ENCODE results near the gene LPIN3. TPM values are rescaled to one million over a fixed set of nuclear protein-coding genes. Genes with fewer than 3 reads are reported as not detected.

Gene LPIN3
- total RNA-seq, 4 donors from 2014 or later, result 85.0 to 320 (median 222) TPM

GRCh38 chr20:41327178-41327577 is 13.4 kb upstream of the LPIN3 start:
- no peaks in the 10 kb centered on the region for H3K36me3 ChIP-seq
- no peak for DNase-seq
- H3K27me3 ChIP-seq, result no peaks in the 10 kb centered on the region
- H3K4me1 ChIP-seq, result peaks cover 0 to 5% (median 2%) of the 10 kb centered on the region in 4 donors
- no peaks in the 10 kb centered on the region for H3K9me3 ChIP-seq
- no peak overlapping the region for H3K4me3 ChIP-seq
- TF ChIP-seq POLR2A (IDR thresholded peaks at IDR 0.05) (no peak), CTCF (IDR thresholded peaks at IDR 0.05) (no peak)
- H3K27ac ChIP-seq, result no peak overlapping the region

GRCh38 chr20:41329435-41330342 is 10.9 kb upstream of the LPIN3 start:
- Histone ChIP-seq H3K4me1 (peaks cover 0 to 3% (median 0%) of the 10 kb centered on the region in 4 donors), H3K27me3 (no peaks in the 10 kb centered on the region), H3K4me3 (no peak overlapping the region), H3K9me3 (no peaks in the 10 kb centered on the region), H3K36me3 (no peaks in the 10 kb centered on the region), H3K27ac (peak overlapping the region; percentile 27 to 63 (median 47))
- TF ChIP-seq POLR2A (IDR thresholded peaks at IDR 0.05), result no peak
- TF ChIP-seq CTCF (IDR thresholded peaks at IDR 0.05), result no peak
- peak in 2 of 3 donors; percentile 59 to 83 for DNase-seq

- H3K4me3 ChIP-seq, result no peak overlapping the region
- H3K4me1 ChIP-seq, result peaks cover 0 to 3% (median 0%) of the 10 kb centered on the region in 4 donors
- H3K27ac ChIP-seq, result peak overlapping the region in 1 of 4 donors; percentile 57
- no peaks in the 10 kb centered on the region for H3K27me3 ChIP-seq
- peak in 1 of 3 donors; percentile 41 for DNase-seq
- no peaks in the 10 kb centered on the region for H3K9me3 ChIP-seq
- TF ChIP-seq POLR2A (IDR thresholded peaks at IDR 0.05) (no peak), CTCF (IDR thresholded peaks at IDR 0.05) (no peak)
- H3K36me3 ChIP-seq, result no peaks in the 10 kb centered on the region
Observed at GRCh38 chr20:41330343-41330720, 10.3 kb upstream of the LPIN3 start.

GRCh38 chr20:41330941-41331340 is 9.7 kb upstream of the LPIN3 start:
- Histone ChIP-seq H3K27me3 (no peaks in the 10 kb centered on the region), H3K9me3 (no peaks in the 10 kb centered on the region), H3K27ac (no peak overlapping the region), H3K4me3 (no peak overlapping the region), H3K36me3 (no peaks in the 10 kb centered on the region), H3K4me1 (peaks cover 0 to 3% (median 0%) of the 10 kb centered on the region in 4 donors)
- DNase-seq, result peak in 1 of 3 donors; percentile 34
- TF ChIP-seq POLR2A (IDR thresholded peaks at IDR 0.05), result no peak
- TF ChIP-seq CTCF (IDR thresholded peaks at IDR 0.05), result no peak

GRCh38 chr20:41331731-41332130 is 8.9 kb upstream of the LPIN3 start:
- Histone ChIP-seq H3K27ac (no peak overlapping the region), H3K27me3 (no peaks in the 10 kb centered on the region), H3K4me3 (no peak overlapping the region), H3K36me3 (no peaks in the 10 kb centered on the region), H3K4me1 (peaks cover 0 to 3% (median 0%) of the 10 kb centered on the region in 4 donors), H3K9me3 (no peaks in the 10 kb centered on the region)
- DNase-seq, result peak in 1 of 3 donors; percentile 24
- TF ChIP-seq CTCF (IDR thresholded peaks at IDR 0.05), result no peak
- no peak for TF ChIP-seq POLR2A (IDR thresholded peaks at IDR 0.05)

Data from Peyer's patch (tissue), 4 donors.